Choroid plexus epithelial cell (primary cell): ENCODE data around the gene TRPC4AP.

Source experiments
- DNase-seq: peaks from one replicate; pipeline ENCODE4 v3.0.0-alpha.2; 2010; ENCODE audit warnings: low read depth
- H3K4me3 ChIP-seq: 2 replicates; pipeline ENCODE4 v1.5.1; 2011; ENCODE audit warnings: low read depth, mild to moderate bottlenecking, control low read depth, low read length, moderate library complexity
- TF ChIP-seq, protein P1 (sequence below): conservative IDR thresholded peaks from 2 replicates; pipeline ENCODE4 v1.5.1; 2011; ENCODE audit warnings: low read depth, mild to moderate bottlenecking, control low read depth, inconsistent platforms, low read length, moderate library complexity

TRPC4AP gene

DNA sequence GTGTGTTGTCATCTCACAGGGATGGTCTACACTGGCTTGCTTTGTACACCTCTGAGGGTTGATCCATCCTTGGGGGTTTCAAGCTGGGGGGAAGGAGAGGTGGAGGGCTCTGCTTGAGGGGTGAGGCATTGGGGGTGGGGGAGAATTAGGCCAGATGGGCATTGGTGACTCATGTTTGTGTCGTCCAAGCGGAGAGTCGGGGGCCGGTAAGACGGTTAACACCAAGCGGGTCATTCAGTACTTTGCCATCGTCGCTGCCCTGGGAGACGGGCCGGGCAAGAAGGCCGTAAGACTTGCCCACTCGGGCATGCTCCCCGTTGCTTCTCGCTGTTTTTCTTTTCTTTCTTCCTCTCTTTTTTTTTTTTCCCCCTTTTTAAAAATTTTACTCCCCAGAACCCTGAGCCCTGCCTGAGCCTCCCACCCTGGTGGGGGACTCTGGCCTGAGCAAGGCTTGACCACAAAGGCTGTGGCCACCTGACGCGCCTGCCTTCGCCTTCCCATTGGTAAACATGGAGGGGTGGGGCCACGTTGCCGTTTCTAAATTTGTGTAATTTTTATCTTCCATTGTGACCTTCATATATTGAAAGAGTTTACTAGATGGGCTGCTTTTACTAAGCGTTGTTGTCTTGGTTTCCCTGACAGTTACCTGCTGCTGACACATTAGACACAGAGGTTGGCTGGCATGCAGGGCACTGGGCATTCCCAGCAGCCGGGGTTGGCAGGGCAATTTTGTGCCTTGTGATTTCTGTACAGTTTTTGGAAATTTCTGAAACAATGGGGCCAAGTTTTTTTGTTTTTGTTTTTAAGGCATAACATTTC, 110.1 kb downstream of the TRPC4AP start:
- TF ChIP-seq, protein P1, sequence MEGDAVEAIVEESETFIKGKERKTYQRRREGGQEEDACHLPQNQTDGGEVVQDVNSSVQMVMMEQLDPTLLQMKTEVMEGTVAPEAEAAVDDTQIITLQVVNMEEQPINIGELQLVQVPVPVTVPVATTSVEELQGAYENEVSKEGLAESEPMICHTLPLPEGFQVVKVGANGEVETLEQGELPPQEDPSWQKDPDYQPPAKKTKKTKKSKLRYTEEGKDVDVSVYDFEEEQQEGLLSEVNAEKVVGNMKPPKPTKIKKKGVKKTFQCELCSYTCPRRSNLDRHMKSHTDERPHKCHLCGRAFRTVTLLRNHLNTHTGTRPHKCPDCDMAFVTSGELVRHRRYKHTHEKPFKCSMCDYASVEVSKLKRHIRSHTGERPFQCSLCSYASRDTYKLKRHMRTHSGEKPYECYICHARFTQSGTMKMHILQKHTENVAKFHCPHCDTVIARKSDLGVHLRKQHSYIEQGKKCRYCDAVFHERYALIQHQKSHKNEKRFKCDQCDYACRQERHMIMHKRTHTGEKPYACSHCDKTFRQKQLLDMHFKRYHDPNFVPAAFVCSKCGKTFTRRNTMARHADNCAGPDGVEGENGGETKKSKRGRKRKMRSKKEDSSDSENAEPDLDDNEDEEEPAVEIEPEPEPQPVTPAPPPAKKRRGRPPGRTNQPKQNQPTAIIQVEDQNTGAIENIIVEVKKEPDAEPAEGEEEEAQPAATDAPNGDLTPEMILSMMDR: no peak
- no peak for DNase-seq
- no peak overlapping the region for H3K4me3 ChIP-seq

DNA sequence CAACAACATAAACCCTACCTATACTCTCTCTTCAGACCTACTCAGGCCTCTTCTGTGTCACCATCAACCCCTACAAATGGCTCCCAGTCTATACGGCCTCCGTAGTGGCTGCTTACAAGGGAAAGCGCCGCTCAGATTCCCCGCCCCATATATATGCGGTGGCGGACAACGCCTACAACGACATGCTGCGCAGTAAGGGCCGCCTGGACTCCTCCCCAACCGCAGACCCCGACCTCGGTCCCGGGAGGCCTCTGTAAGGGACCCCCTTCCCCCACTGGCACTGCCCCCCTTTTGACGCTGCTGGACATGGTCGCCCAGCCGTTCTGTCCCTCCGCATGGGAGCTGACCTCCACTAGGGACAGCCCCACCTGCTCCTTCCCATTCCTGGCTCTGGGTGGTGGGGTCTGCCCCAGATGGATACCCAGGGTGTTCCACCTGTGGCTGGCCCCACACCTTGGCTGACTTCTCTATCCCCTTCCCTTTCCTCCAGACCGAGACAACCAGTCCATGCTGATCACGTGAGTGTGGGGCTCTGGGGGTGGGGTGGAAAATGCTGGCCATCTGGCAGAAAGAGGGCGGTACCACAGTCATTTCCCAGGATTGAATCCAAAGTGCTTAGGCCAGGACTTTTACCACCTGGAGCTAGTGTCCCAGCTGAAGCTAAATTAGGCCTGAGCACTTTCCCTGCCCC, 111.9 kb downstream of the TRPC4AP start:
- no peak overlapping the region for H3K4me3 ChIP-seq
- DNase-seq: no peak
- TF ChIP-seq, protein P1: no peak

DNA sequence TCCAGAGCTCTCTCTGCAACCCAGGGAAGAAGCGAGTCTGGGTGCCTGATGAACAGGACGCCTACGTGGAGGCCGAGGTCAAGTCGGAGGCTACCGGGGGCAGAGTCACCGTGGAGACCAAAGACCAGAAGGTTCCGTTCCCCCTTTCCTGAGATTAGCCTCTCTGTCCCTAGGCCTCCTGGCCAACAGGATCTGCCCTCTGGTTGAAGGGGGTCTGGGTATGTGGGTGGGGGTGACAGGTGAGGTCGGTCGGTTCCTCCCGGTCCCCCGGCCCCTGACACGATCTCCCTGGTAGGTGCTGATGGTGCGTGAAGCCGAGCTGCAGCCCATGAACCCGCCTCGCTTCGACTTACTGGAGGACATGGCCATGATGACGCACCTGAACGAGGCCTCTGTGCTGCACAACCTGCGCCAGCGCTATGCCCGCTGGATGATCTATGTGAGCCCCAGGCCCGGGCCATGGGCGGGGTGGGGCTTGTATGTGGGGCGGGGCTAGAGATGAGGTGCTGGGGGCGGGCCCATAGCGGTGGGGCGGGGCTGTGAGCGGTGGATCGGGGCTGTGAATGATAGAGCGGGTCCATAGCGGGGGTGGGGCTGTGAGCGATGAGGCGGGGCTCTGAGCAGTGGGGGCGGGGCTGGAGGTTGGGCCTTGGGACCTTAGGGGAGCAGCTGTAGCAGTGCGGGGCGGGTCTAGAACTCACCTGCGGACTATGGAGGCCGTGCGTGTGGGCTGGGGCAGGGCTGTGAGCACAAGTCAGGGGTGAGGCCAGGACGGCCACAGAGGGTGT, 113.0 kb downstream of the TRPC4AP start:
- H3K4me3 ChIP-seq: no peak overlapping the region
- no peak for DNase-seq
- TF ChIP-seq, protein P1: no peak

DNA sequence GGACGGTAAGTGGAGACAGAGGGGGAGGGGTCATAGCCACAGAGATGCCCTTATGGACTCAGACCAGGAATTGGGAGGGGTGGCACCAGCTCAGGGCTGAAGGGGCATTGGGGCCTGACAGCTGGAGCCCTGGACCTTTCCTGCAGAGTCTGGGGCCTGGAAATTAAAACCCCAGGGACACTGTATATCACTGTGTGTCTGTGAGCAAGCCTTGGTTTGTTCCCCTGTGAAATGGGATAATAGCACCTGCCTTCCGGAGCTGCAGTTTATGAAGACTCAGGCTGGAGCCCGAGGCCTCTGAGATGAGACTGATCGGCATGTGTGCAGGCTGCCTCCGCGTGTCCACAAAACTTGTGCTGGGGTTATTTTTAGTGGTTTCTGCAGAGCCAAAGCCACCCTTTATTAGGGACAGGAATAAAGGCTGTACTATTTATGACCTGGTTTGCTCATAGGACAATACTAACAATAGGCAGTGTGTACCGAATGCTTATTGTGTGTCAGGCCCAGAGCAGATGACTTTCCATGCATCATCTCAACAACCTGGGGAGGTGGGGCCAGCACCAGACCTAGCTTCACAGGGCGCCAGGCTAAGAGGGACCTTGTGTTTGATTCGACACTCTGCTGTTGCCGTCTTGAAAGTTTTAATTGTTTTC, 114.4 kb downstream of the TRPC4AP start:
- TF ChIP-seq, protein P1: no peak
- no peak for DNase-seq
- H3K4me3 ChIP-seq: no peak overlapping the region

DNA sequence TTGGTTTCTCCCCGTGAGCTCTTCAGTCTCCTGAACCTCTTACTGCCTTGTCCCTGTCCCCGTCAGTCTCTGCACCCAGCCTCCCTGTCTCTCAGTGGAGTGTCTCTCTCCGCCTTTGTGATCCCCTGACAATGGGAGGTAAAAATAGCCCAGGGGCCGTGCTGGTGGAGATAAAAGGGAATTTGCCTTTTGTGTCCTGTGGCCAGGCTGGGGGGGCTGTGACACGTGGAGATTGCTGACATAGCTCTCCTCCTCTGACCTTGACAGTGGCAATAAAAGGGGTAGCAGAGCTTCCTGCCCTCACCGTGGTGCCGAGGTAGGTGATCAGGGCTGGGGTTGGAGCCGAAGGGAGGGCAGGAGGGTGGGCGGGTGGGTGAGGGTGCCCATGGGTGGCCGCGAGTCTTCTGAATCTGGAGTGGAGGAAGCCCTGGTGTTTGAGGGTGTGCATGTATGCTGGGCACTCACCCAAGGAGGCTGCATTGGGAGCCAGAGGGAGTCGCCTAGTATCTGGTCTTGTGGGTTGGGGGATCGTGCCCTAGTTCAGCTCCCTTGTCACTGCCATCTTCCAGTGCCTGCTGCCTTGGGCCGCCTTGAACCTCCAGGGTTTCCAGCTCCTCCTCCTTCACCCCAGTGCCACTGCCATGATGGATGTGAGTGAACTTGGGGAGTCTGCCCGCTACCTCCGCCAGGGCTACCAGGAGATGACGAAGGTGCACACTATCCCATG, 115.1 kb downstream of the TRPC4AP start:
- TF ChIP-seq, protein P1: no peak
- DNase-seq: no peak
- no peak overlapping the region for H3K4me3 ChIP-seq

DNA sequence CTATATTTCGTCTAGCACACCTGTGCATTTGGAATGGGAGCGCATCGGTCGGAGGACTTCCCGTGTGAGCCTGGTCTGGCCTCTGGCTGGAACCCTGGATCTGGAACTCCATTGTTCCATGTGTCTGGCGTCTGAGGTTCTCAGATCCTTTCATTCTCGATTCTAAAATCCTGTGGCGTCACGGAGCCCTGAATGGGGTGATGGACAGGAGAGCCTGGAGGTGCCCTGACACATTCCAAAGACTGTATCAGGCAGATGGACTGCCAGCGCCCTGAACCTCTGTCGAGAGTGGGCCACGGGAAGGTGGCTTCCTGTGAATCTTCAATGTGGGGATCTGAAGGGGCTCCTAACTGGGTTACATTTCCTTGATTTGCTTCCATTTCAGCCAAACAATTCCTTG, 116.3 kb downstream of the TRPC4AP start:
- no peak overlapping the region for H3K4me3 ChIP-seq
- DNase-seq: no peak
- TF ChIP-seq, protein P1: no peak
